CD4-positive, alpha-beta T cell (primary cell): ENCODE results near the gene DOP1B. TPM values are rescaled to one million over a fixed set of nuclear protein-coding genes. Genes with fewer than 3 reads are reported as not detected.
"Not testable (repeated sequence)": the region's sequence is repeated elsewhere in the genome, so short reads cannot be mapped to it uniquely, and the experiment has no call there.

Experiments used
- ATAC-seq: fragments of 200-7000 bp; cut with Tn5 transposase; one replicate; pipeline ENCODE4 v1.10.0; 2022; ENCODE audit warnings: mild to moderate bottlenecking; ENCODE audit not compliant: poor library complexity
- CTCF ChIA-PET: fragments of 350-600 bp; sonication (Branson Sonifier 250); formaldehyde crosslinking; loops from one replicate; lab custom pipeline; 2021; ENCODE audit warnings: antibody characterized with exemption, inconsistent platforms; lab: Charles Lee
- POLR2A ChIA-PET: fragments of 350-600 bp; sonication (Branson Sonifier 250); formaldehyde crosslinking; loops from one replicate; lab custom pipeline; 2021; ENCODE audit warnings: antibody characterized with exemption, inconsistent platforms; lab: Charles Lee
- DNase-seq, 14 experiments: peaks; one replicate each; pipeline ENCODE4 v3.0.0-alpha.2; 2013 to 2020; ENCODE audit warnings: mixed read lengths in 2 of 14
- H3K27ac ChIP-seq, 2 donors: one replicate each; pipeline versions ENCODE4 v1.5.1 to v1.7.0; 2013; ENCODE audit warnings: low read length in 2 of 2, low read depth in 1 of 2, mild to moderate bottlenecking in 1 of 2
- H3K27me3 ChIP-seq, 2 experiments: 1 replicate in 1 of 2; 2 replicates in 1 of 2; pipeline versions ENCODE4 v1.6.1 to v1.7.0; 2013; ENCODE audit warnings: low read length in 2 of 2, control low read depth in 1 of 2, mild to moderate bottlenecking in 1 of 2, moderate library complexity in 1 of 2; ENCODE audit not compliant: insufficient read depth in 2 of 2, control insufficient read depth in 1 of 2
- H3K36me3 ChIP-seq: one replicate; pipeline ENCODE4 v1.6.1; 2013; ENCODE audit warnings: low read length, control low read depth; ENCODE audit not compliant: insufficient read depth
- H3K4me1 ChIP-seq: one replicate; pipeline ENCODE4 v1.6.1; 2013; ENCODE audit warnings: low read length, control low read depth; ENCODE audit not compliant: insufficient read depth
- H3K4me3 ChIP-seq: one replicate; pipeline ENCODE4 v1.5.1; 2013; ENCODE audit warnings: mild to moderate bottlenecking, low read length, moderate library complexity
- H3K9me3 ChIP-seq, 2 experiments: 1 replicate in 1 of 2; 2 replicates in 1 of 2; pipeline versions ENCODE4 v1.6.1 to v1.7.0; 2013; ENCODE audit warnings: low read length in 2 of 2, mild to moderate bottlenecking in 2 of 2, control low read depth in 1 of 2, moderate library complexity in 1 of 2; ENCODE audit not compliant: control insufficient read depth in 1 of 2, insufficient read depth in 1 of 2
- H3K27ac Mint-ChIP-seq: one replicate; pipeline ENCODE4 v1.8.0; 2020; ENCODE audit warnings: mixed read lengths
- H3K27me3 Mint-ChIP-seq: one replicate; pipeline ENCODE4 v1.8.0; 2021; ENCODE audit warnings: mixed read lengths
- H3K36me3 Mint-ChIP-seq: one replicate; pipeline ENCODE4 v1.8.0; 2021; ENCODE audit warnings: low read depth, mixed read lengths
- H3K4me1 Mint-ChIP-seq: one replicate; pipeline ENCODE4 v1.8.0; 2021; ENCODE audit warnings: low read depth, mixed read lengths
- H3K4me3 Mint-ChIP-seq: one replicate; pipeline ENCODE4 v1.8.0; 2020; ENCODE audit warnings: mild to moderate bottlenecking, mixed read lengths
- H3K9me3 Mint-ChIP-seq: one replicate; pipeline ENCODE4 v1.8.0; 2020; ENCODE audit warnings: mixed read lengths
- CTCF ChIP-seq: fragments of 200-600 bp; IDR thresholded peaks from one replicate; pipeline ENCODE4 v1.8.0; 2022; ENCODE audit warnings: antibody characterized with exemption, mild to moderate bottlenecking
- intact Hi-C, 2 experiments: fragments of 100-400 bp; cut with DNase I in 1 of 2; cut with micrococcal nuclease in 1 of 2; formaldehyde crosslinking; loops; one replicate each; pipeline versions ENCODE4 v1.15.1 to v1.9.0; 2023 to 2025; cut with DNase I, micrococcal nuclease
- total RNA-seq, 174 experiments: library from RNA in 2 of 174; stranded (reverse) in 2 of 174; gene quantifications; one replicate each; pipeline ENCODE4 v1.2.3 and lab custom pipeline; 2021 to 2026

The DOP1B gene
- total RNA-seq, 2 experiments from 2014 or later, result 11.0 to 12.7 TPM

GRCh38 chr21:36194024-36194423 is 37.4 kb downstream of the DOP1B start:
- no peak for ATAC-seq
- Mint-ChIP-seq H3K36me3 (peaks cover 18% of the 10 kb centered on the region), H3K4me1 (peaks cover under 1% of the 10 kb centered on the region), H3K4me3 (no peak overlapping the region), H3K27ac (no peak overlapping the region), H3K9me3 (no peaks in the 10 kb centered on the region), H3K27me3 (no peaks in the 10 kb centered on the region)
- Histone ChIP-seq H3K9me3 (no peaks in the 10 kb centered on the region), H3K4me3 (no peak overlapping the region), H3K36me3 (peaks cover 5% of the 10 kb centered on the region), H3K27me3 (no peaks in the 10 kb centered on the region), H3K4me1 (no peaks in the 10 kb centered on the region), H3K27ac (no peak overlapping the region)
- ChIA-PET POLR2A (no interaction called here), CTCF (no interaction called here)
- intact Hi-C loops, result no loop called here
- no peak for TF ChIP-seq CTCF
- DNase-seq, result no peak

DNA sequence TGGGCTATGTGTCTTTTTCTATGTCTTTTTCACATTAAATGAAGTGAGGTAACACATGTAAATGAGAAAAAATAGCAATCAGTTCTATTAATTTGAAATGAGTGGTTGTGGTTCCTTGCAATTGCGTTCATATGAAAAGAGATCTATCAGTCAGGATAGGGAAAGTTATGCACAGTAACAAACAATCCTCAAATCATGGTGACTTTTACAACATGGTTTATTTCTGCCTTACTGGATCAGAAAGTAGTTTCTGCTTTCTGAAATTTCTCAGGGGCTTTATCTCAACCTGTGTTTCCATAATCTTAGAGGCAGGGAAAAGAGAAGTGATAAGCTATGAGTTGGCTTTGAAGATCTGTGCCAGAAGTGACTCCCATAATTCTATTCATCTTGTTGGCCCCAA is 39.0 kb downstream of the DOP1B start:
- CTCF ChIA-PET, result no interaction called here
- Mint-ChIP-seq H3K9me3 (no peaks in the 10 kb centered on the region), H3K4me1 (no peaks in the 10 kb centered on the region), H3K36me3 (peaks cover 26% of the 10 kb centered on the region), H3K27ac (no peak overlapping the region), H3K27me3 (no peaks in the 10 kb centered on the region), H3K4me3 (no peak overlapping the region)
- POLR2A ChIA-PET, result no interaction called here
- no peak for TF ChIP-seq CTCF
- no peak overlapping the region for H3K4me3 ChIP-seq
- no peaks in the 10 kb centered on the region for H3K27me3 ChIP-seq
- ATAC-seq, result no peak
- intact Hi-C loops, result no loop called here
- H3K4me1 ChIP-seq, result no peaks in the 10 kb centered on the region
- no peak overlapping the region for H3K27ac ChIP-seq
- peaks cover 11% of the 10 kb centered on the region for H3K36me3 ChIP-seq
- no peak for DNase-seq
- H3K9me3 ChIP-seq, result no peaks in the 10 kb centered on the region

DNA sequence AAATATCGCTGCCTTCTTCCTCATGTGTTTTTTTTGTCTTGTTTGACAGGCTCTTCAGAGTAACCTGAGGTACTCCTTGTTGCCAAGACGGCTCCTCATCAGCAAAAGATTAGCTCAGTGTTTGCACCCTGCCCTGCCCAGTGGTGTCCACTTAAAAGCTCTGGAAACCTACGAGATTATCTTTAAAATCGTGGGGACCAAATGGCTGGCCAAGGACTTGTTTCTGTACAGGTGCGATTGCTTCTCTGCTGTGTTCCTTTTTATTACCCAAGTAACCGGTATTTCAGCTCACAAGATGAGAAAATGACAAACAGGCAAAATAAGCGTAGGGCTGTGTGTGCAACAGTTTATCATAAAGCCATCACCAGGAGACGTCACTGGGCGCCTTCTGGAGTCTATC is 42.4 kb downstream of the DOP1B start:
- ChIA-PET POLR2A (no interaction called here), CTCF (no interaction called here)
- no peaks in the 10 kb centered on the region for H3K27me3 ChIP-seq
- H3K36me3 Mint-ChIP-seq, result peaks cover 30% of the 10 kb centered on the region
- no peaks in the 10 kb centered on the region for H3K9me3 Mint-ChIP-seq
- peaks cover 4% of the 10 kb centered on the region for H3K4me1 Mint-ChIP-seq
- no peaks in the 10 kb centered on the region for H3K4me1 ChIP-seq
- no peak for TF ChIP-seq CTCF
- intact Hi-C loops, result no loop called here
- DNase-seq (no peak), ATAC-seq (no peak)
- H3K27ac ChIP-seq, result no peak overlapping the region
- peaks cover 22% of the 10 kb centered on the region for H3K36me3 ChIP-seq
- H3K27ac Mint-ChIP-seq, result no peak overlapping the region
- no peaks in the 10 kb centered on the region for H3K9me3 ChIP-seq
- H3K4me3 ChIP-seq, result no peak overlapping the region
- no peak overlapping the region for H3K4me3 Mint-ChIP-seq
- no peaks in the 10 kb centered on the region for H3K27me3 Mint-ChIP-seq

GRCh38 chr21:36199575-36199974 is 43.0 kb downstream of the DOP1B start:
- H3K27me3 Mint-ChIP-seq, H3K27ac Mint-ChIP-seq, CTCF ChIA-PET, H3K27ac ChIP-seq, H3K27me3 ChIP-seq, H3K9me3 ChIP-seq, H3K4me3 ChIP-seq, DNase-seq, H3K4me1 Mint-ChIP-seq, intact Hi-C loops, H3K4me1 ChIP-seq, H3K4me3 Mint-ChIP-seq, ATAC-seq, POLR2A ChIA-PET, H3K9me3 Mint-ChIP-seq: not testable (repeated sequence)
- H3K36me3 Mint-ChIP-seq, result peaks cover 30% of the 10 kb centered on the region
- peaks cover 22% of the 10 kb centered on the region for H3K36me3 ChIP-seq
